AG10803 (cell line): ENCODE data around the gene PRKD2.

Source experiments
- DNase-seq: peaks from one replicate; pipeline ENCODE4 v3.0.0; 2010; ENCODE audit warnings: low read depth
- H3K4me3 ChIP-seq: 2 replicates; pipeline ENCODE4 v1.5.1; 2011; ENCODE audit warnings: mild to moderate bottlenecking, low read length, control low read depth
- CTCF ChIP-seq: conservative IDR thresholded peaks from 2 replicates; pipeline ENCODE4 v1.5.1; 2011; ENCODE audit warnings: mild to moderate bottlenecking, low read length, control low read depth, inconsistent platforms

PRKD2 gene

DNA sequence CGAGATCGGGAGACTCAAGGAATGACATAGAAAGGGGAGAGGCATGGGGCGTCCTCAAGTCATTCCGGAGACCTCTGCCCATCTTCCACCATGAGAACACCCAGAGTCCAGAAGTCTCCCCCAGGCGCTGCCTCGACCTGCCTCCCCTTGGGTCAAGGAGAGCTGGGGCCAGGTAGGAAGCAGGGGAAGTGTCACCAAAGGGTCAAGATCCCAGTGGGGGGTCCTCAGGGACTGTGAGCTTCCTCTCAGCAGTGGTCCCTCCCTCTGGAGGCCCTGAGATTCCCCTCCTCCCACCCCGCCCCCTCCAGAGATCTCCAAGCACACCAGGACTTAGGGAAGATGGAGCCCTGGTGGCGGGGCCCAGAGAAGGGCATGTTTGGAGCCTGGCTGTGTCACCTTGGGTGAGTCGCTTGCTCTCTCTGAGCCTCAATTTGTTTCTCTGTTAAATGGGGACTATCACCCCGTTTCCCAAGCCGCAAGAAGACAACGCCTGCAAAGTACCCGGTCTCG lies 56.9 kb downstream of the PRKD2 start:
- no peak for TF ChIP-seq CTCF
- H3K4me3 ChIP-seq, result peak overlapping the region; percentile 71
- no peak for DNase-seq

- H3K4me3 ChIP-seq, result peak overlapping the region; percentile 71
- TF ChIP-seq CTCF, result no peak
- peak; percentile 32 for DNase-seq
Observed at GRCh38 chr19:46659151-46660007, 57.5 kb downstream of the PRKD2 start.

DNA sequence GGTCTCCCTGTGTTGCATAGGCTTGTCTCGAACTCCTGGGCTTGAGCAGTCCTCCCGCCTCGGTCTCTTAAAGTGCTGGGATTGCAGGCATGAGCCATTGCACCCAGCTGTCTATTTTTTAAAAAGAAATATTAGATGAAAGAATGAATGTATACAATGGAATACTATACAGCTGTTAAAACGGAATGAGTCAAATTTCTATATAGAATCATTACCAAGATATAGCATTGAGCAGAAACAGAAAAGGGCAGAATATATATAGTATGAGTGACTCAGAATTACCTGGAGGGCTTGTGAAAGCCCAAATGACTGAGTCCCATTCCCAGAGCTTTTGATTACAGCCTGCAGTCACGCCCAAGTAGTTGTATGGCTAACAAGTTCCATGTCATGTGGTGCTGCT lies 60.4 kb downstream of the PRKD2 start:
- no peak overlapping the region for H3K4me3 ChIP-seq
- DNase-seq, result no peak
- TF ChIP-seq CTCF, result no peak

DNA sequence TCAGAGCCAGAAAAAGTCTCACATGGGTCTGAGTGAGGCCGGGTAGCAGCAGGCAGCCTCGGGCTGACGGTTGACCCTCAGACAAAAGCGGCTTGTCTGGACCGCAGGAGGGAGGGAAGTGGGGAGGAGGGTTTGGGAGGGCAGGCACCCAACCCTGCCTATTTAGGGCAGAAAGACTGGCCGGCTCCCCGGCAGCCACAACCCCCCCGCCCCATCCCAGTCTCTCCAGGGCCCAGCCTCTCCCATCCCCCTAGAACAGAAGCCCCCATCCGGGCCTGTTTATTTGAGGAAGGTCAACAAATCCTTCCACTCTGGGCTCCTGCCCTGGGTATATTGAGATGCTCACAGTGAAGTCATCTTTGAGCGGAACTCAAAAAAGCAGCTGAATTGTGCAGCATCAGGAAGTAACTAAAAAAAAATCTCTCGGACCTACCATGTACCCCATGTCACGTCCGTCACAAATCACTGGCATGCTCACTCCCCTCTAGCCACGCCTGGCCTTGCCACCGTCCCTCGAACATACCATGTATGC lies 62.2 kb downstream of the PRKD2 start:
- no peak for DNase-seq
- no peak overlapping the region for H3K4me3 ChIP-seq
- no peak for TF ChIP-seq CTCF

GRCh38 chr19:46650445-46650844 lies 66.5 kb downstream of the PRKD2 start:
- TF ChIP-seq CTCF, result no peak
- DNase-seq, result no peak
- H3K4me3 ChIP-seq, result no peak overlapping the region

- no peak overlapping the region for H3K4me3 ChIP-seq
- DNase-seq, result no peak
- TF ChIP-seq CTCF, result no peak
Observed at GRCh38 chr19:46648961-46649960, 67.7 kb downstream of the PRKD2 start.
